ENCODE measurements around the gene IL6ST. TPM values are rescaled to one million over a fixed set of nuclear protein-coding genes. Genes with fewer than 3 reads are reported as not detected.
A peak's percentile ranks its signal among the peaks of the same experiment; 100 is the strongest.

Gene IL6ST
- total RNA-seq, 1 donor, result 557 TPM

DNA sequence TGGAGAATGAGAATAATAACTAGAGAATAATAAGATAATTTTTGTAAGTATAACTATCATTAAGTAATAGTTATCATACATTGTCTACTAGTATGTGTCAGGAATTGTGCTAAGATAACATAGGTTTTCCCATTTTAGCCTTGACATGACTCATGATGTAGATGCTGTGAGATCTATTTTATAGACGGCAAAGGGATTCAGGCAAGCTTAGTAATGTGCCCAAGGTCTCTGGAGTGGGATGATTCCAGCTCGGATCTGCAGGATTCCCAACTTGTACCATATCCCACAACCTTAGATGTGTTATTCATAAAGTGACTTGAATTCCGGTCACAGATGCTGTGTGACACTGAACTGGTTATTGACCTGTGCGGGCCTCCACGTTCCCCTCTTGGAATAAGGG is 92.1 kb downstream of the IL6ST start:
- TF ChIP-seq, protein P1, sequence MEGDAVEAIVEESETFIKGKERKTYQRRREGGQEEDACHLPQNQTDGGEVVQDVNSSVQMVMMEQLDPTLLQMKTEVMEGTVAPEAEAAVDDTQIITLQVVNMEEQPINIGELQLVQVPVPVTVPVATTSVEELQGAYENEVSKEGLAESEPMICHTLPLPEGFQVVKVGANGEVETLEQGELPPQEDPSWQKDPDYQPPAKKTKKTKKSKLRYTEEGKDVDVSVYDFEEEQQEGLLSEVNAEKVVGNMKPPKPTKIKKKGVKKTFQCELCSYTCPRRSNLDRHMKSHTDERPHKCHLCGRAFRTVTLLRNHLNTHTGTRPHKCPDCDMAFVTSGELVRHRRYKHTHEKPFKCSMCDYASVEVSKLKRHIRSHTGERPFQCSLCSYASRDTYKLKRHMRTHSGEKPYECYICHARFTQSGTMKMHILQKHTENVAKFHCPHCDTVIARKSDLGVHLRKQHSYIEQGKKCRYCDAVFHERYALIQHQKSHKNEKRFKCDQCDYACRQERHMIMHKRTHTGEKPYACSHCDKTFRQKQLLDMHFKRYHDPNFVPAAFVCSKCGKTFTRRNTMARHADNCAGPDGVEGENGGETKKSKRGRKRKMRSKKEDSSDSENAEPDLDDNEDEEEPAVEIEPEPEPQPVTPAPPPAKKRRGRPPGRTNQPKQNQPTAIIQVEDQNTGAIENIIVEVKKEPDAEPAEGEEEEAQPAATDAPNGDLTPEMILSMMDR (IDR thresholded peaks at IDR 0.05; ENCODE audit: insufficient read depth, low read depth, low read length), result no peak
- H3K4me3 ChIP-seq (ENCODE audit: low read depth, low read length), result no peak overlapping the region
- DNase-seq (ENCODE audit: low read depth), result no peak

DNA sequence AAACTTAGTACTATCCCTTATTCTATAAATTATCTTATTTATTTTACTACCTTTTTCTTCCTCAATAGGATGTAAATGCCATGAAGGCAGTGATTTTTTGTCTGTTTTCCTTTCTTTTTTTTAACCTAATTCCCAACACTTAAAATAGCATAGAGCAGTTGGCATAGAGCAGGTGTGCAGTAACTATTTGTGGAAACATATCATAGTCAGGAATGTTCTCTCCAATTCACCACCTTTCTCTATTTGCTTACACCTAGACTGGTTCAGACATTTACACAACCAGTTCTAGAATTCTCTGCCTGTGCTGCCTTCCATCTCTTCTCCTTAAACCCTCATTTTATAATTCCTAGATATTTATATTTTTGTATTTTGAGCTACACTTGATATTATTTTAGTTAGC is 94.0 kb downstream of the IL6ST start:
- H3K4me3 ChIP-seq (ENCODE audit: low read depth, low read length), result no peak overlapping the region
- no peak for DNase-seq (ENCODE audit: low read depth)
- TF ChIP-seq, protein P1 (IDR thresholded peaks at IDR 0.05; ENCODE audit: insufficient read depth, low read depth, low read length), result no peak

DNA sequence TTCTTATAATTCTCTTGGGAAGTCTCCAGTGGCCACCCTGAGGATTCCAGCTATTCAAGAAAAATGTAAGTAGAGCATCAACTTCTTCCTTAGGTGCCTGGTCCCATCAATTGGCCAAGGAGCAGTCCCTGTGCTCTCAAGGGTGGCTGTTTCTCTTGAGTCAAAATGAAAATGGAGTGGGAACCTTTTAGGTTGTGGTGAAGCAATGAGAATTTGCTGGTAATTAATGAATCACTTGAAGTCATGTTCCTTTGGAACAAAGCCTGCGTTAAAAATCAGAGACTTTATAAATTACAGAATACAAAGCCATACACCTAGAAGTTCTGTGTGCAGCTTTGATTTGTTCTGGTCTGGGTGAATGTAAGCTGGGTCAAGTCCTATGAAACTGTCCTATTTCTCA is 94.7 kb downstream of the IL6ST start:
- no peak for DNase-seq (ENCODE audit: low read depth)
- no peak overlapping the region for H3K4me3 ChIP-seq (ENCODE audit: low read depth, low read length)
- TF ChIP-seq, protein P1 (IDR thresholded peaks at IDR 0.05; ENCODE audit: insufficient read depth, low read depth, low read length), result no peak

DNA sequence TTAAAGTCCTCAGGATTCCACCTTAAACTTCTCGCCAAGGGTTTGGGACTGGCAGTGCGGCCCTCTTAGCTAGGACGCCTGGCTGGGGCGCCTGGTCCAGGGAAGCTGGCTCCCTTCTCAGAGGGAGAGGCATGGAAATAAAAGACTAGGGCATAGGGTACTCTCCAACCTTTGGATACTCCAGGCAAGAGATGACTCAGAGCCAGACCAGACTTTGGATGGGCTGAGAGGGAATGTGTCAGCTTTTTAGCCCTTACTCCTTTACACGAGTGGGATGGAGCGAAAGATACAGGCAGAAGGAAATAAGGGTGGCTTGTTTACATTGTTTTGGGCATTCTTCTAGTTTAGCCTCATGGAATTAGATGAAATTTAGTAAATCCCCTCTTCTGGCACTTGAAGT is 95.4 kb downstream of the IL6ST start:
- peak; percentile 34 for DNase-seq (ENCODE audit: low read depth)
- TF ChIP-seq, protein P1 (IDR thresholded peaks at IDR 0.05; ENCODE audit: insufficient read depth, low read depth, low read length), result no peak

DNA sequence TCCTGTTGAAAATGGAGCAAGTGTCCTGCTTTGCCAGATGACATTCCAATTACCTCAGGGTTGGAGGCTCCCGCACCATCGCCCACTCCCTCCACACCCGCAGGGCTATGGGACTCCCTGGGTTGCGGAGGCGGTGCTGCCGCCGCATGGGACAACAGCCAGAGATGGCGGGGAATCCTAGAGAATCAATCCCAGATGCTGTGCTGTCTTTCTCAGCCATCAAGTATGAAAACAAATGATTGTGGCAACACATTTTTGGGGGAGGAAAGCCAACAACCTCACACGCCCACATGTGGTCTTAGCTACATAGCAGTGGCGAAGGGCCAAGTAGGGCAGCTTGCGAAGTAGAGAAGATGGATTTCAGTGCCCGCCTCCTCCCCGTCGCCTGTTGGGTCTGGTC is 96.9 kb downstream of the IL6ST start:
- H3K4me3 ChIP-seq (ENCODE audit: low read depth, low read length), result no peak overlapping the region
- peak; percentile 94 for DNase-seq (ENCODE audit: low read depth)
- TF ChIP-seq, protein P1 (IDR thresholded peaks at IDR 0.05; ENCODE audit: insufficient read depth, low read depth, low read length), result no peak

More for the DNA sequence above, 95.4 kb downstream of the IL6ST start:
- no peak overlapping the region for H3K4me3 ChIP-seq (ENCODE audit: low read depth, low read length)

DNA sequence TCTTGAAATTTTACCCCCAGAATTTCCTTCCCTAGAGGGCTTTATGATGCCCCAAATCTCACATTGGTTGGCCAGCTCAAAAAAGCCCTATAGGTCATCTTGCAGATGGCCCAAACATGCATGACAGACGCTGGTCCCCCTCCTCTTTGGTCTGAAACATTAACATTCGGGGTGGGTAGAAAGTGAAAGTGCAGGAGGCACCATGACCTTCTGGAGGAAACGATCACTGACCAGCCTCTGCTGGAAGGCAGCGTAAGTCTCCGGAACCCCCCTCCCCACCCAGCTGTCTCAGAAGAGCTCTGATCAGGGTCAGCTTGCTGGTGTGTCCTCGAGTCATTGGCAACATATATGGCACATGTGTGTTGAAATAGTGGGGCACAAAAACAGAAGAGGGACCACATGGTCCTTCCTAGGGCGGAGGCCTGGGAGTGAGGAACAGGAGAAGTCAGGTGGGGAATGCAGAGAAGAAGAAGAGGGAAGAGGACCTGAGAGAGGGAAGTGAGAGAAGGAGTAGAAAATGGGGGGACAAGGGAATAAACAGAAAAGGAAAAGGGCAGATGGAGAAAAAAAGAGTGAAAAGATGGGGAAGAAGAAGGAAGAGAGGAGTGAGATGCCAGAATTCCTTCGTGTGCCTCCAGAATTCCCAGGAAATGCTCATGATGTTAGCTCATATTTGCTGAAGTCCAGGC is 97.4 kb downstream of the IL6ST start:
- DNase-seq (ENCODE audit: low read depth), result no peak
- TF ChIP-seq, protein P1 (IDR thresholded peaks at IDR 0.05; ENCODE audit: insufficient read depth, low read depth, low read length), result no peak
- no peak overlapping the region for H3K4me3 ChIP-seq (ENCODE audit: low read depth, low read length)

DNA sequence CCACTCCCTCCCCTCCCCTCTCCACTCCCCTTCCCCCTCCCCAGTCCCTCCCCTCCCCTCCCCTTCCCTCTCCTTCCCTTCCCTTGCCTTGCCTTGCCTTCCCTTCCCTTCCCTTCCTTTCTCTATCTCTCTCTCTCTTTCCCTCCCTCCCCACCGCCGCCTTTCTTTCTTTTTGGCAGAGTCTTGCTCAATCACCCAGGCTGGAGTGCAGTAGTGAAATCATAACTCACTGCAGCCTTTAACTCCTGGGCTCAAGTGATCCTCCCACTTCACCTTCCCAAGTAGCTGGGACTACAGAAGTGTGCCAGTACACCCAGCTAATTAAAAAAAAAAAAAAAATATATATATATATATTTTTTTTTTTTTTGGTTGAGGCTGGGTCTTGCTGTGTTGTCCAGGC is 98.1 kb downstream of the IL6ST start:
- TF ChIP-seq, protein P1 (IDR thresholded peaks at IDR 0.05; ENCODE audit: insufficient read depth, low read depth, low read length), result no peak
- peak; percentile 52 for DNase-seq (ENCODE audit: low read depth)

More for the DNA sequence above, 98.1 kb downstream of the IL6ST start:
- H3K4me3 ChIP-seq (ENCODE audit: low read depth, low read length), result no peak overlapping the region
